Measurements from ENCODE around the gene MKI67.
"Not testable (repeated sequence)": the region's sequence is repeated elsewhere in the genome, so short reads cannot be mapped to it uniquely, and the experiment has no call there.

The MKI67 gene

GRCh38 chr10:128098631-128099030, 27.6 kb downstream of the MKI67 start:
- no peaks in the 10 kb centered on the region for H3K9me3 ChIP-seq
- H3K27me3 ChIP-seq, result no peaks in the 10 kb centered on the region
- no peak for DNase-seq
- H3K4me3 ChIP-seq (ENCODE audit: low read depth, low read length), result no peak overlapping the region
- peaks cover 51% of the 10 kb centered on the region for H3K36me3 ChIP-seq
- TF ChIP-seq, protein P1, sequence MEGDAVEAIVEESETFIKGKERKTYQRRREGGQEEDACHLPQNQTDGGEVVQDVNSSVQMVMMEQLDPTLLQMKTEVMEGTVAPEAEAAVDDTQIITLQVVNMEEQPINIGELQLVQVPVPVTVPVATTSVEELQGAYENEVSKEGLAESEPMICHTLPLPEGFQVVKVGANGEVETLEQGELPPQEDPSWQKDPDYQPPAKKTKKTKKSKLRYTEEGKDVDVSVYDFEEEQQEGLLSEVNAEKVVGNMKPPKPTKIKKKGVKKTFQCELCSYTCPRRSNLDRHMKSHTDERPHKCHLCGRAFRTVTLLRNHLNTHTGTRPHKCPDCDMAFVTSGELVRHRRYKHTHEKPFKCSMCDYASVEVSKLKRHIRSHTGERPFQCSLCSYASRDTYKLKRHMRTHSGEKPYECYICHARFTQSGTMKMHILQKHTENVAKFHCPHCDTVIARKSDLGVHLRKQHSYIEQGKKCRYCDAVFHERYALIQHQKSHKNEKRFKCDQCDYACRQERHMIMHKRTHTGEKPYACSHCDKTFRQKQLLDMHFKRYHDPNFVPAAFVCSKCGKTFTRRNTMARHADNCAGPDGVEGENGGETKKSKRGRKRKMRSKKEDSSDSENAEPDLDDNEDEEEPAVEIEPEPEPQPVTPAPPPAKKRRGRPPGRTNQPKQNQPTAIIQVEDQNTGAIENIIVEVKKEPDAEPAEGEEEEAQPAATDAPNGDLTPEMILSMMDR (IDR thresholded peaks at IDR 0.05; ENCODE audit: low read depth, low read length), result no peak
- no peaks in the 10 kb centered on the region for H3K4me1 ChIP-seq

GRCh38 chr10:128097783-128098182, 28.4 kb downstream of the MKI67 start:
- Histone ChIP-seq H3K4me1 (no peaks in the 10 kb centered on the region), H3K36me3 (peaks cover 42% of the 10 kb centered on the region), H3K4me3 (ENCODE audit: low read depth, low read length) (no peak overlapping the region), H3K27me3 (no peaks in the 10 kb centered on the region), H3K9me3 (no peaks in the 10 kb centered on the region)
- no peak for DNase-seq
- TF ChIP-seq, protein P1 (IDR thresholded peaks at IDR 0.05; ENCODE audit: low read depth, low read length), result no peak

- Histone ChIP-seq H3K4me1 (no peaks in the 10 kb centered on the region), H3K4me3 (ENCODE audit: low read depth, low read length) (no peak overlapping the region), H3K9me3 (no peaks in the 10 kb centered on the region), H3K36me3 (peaks cover 34% of the 10 kb centered on the region), H3K27me3 (no peaks in the 10 kb centered on the region)
- TF ChIP-seq, protein P1 (IDR thresholded peaks at IDR 0.05; ENCODE audit: low read depth, low read length), result no peak
- DNase-seq, result no peak
Measured at GRCh38 chr10:128096486-128097199, 29.6 kb downstream of the MKI67 start.

DNA sequence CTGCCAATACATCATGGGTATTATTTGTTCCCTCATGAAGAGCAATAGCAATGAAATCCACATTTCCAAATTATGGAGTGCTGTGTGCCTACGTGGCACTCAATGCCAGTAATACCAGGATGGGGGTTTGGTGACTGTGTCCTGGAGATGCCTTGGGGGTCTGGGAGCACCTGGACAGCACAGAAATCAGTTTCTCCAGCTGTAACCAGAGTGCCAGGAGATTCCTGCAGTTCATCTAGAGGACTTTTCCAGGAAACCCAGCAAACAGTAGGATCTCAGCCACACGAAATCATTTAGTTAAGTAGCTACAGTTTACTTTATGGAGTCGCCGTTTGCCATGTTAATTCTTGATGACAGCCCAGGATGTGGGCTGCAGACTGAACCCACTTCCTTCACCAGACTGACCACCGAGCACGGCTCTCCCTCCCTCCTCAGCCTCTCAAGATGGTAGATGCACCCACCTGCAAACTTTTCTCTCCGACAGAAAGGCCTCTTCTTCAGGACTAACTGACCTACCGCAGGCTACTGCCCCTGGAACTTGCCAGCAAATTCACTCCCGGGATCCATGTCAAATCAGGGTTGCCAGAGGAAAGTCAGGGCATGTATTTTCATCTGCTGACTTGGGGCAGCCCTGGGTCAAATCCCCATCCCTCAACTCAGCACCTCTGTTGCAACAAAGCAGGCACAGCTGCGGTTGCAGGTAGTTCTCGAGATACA, 30.3 kb downstream of the MKI67 start:
- peaks cover 31% of the 10 kb centered on the region for H3K36me3 ChIP-seq
- no peaks in the 10 kb centered on the region for H3K9me3 ChIP-seq
- DNase-seq, result no peak
- no peaks in the 10 kb centered on the region for H3K4me1 ChIP-seq
- H3K4me3 ChIP-seq (ENCODE audit: low read depth, low read length), result no peak overlapping the region
- no peaks in the 10 kb centered on the region for H3K27me3 ChIP-seq
- TF ChIP-seq, protein P1 (IDR thresholded peaks at IDR 0.05; ENCODE audit: low read depth, low read length), result no peak

- TF ChIP-seq, protein P1 (IDR thresholded peaks at IDR 0.05; ENCODE audit: low read depth, low read length), result no peak
- H3K9me3 ChIP-seq, result no peaks in the 10 kb centered on the region
- no peaks in the 10 kb centered on the region for H3K4me1 ChIP-seq
- no peak for DNase-seq
- peaks cover 25% of the 10 kb centered on the region for H3K36me3 ChIP-seq
- H3K4me3 ChIP-seq (ENCODE audit: low read depth, low read length), result no peak overlapping the region
- no peaks in the 10 kb centered on the region for H3K27me3 ChIP-seq
Measured at GRCh38 chr10:128095027-128095752, 31.0 kb downstream of the MKI67 start.

DNA sequence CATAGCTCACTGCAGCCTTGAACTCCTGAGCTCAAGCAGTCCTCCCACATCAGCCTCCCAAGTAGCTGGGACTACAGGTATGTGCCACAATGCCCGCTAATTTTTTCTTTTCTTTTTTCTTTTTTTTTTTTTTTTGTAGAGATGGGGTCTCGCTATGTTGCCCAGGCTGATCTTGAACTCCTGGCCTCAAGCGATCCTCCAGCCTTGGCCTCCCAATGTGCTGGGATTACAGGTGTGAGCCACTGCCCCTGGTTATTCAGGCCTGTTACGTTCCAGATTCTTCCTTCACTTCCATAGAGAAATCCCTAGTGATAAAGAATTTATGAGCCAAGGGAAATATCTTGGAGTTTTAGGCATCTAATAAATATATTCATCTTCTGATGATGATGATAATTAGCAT, 31.6 kb downstream of the MKI67 start:
- peaks cover 20% of the 10 kb centered on the region for H3K36me3 ChIP-seq
- H3K4me3 ChIP-seq (ENCODE audit: low read depth, low read length); H3K4me1 ChIP-seq; H3K27me3 ChIP-seq; DNase-seq; H3K9me3 ChIP-seq: not testable (repeated sequence)

Measured in BE2C (cell line).